ENCODE results near the gene MMP1. TPM values are rescaled to one million over a fixed set of nuclear protein-coding genes. Genes with fewer than 3 reads are reported as not detected.

Gene MMP1
- total RNA-seq, 1 experiment from 2014 or later: 15.7 TPM

DNA sequence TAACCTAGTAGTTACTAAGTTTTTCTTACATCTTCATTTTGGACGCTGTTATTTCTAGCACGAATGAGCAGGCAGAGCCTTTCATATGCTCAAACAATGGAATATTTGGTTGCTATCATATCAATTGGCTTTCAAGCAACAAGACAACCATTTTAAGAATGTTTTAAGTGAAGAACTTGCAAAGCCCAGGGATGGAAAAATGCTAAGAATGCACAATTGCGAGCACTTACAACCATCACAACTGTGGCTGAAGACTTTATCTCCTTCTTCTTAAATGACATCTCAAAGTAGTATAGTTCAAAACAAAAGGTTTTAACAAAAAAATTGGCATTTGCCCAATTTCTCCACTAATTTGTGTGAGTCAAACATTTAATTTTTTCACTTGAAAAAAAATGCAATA lies 8.3 kb upstream of the MMP1 start:
- intact Hi-C loops (cut with micrococcal nuclease; ENCODE audit: unreplicated experiment): no loop called here

DNA sequence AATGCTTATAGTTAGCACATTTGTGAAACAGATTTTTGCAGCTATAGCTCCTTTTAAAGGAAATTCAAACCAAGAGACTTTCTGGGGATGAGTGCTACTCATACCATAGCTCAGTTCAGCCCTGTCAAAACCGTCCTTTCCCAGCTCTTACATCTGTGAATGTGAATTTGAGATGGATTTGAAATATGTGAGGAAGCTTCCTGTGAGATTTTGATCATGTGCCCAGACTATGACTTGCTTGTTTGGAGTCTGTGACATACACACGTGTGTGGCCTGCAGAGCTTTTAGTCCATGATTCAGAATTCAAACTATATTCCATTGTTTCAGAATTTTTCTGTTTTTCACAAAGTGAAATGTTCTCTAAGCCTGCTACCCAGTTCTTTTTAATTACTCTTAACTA lies 4.4 kb upstream of the MMP1 start:
- Mint-ChIP-seq H3K4me1 (ENCODE audit: low read depth, unreplicated experiment) (peaks cover 6% of the 10 kb centered on the region), H3K36me3 (ENCODE audit: insufficient read depth, unreplicated experiment) (no peaks in the 10 kb centered on the region), H3K27me3 (ENCODE audit: insufficient read depth, unreplicated experiment) (no peaks in the 10 kb centered on the region), H3K4me3 (ENCODE audit: unreplicated experiment) (no peak overlapping the region), H3K9me3 (ENCODE audit: unreplicated experiment) (no peaks in the 10 kb centered on the region), H3K27ac (ENCODE audit: unreplicated experiment) (no peak overlapping the region)
- no TSS peak for BruUV-seq (replicated peaks)
- POLR2A ChIA-PET: no interaction called here
- H3K9me3 ChIP-seq: no peaks in the 10 kb centered on the region
- H3K27me3 ChIP-seq (replicated peaks; ENCODE audit: control insufficient read depth, insufficient read depth, low read length): no peaks in the 10 kb centered on the region
- no peak for DNase-seq
- no peaks in the 10 kb centered on the region for H3K36me3 ChIP-seq (ENCODE audit: control insufficient read depth, insufficient read depth, low read length)
- TF ChIP-seq, protein P1, sequence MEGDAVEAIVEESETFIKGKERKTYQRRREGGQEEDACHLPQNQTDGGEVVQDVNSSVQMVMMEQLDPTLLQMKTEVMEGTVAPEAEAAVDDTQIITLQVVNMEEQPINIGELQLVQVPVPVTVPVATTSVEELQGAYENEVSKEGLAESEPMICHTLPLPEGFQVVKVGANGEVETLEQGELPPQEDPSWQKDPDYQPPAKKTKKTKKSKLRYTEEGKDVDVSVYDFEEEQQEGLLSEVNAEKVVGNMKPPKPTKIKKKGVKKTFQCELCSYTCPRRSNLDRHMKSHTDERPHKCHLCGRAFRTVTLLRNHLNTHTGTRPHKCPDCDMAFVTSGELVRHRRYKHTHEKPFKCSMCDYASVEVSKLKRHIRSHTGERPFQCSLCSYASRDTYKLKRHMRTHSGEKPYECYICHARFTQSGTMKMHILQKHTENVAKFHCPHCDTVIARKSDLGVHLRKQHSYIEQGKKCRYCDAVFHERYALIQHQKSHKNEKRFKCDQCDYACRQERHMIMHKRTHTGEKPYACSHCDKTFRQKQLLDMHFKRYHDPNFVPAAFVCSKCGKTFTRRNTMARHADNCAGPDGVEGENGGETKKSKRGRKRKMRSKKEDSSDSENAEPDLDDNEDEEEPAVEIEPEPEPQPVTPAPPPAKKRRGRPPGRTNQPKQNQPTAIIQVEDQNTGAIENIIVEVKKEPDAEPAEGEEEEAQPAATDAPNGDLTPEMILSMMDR (IDR thresholded peaks at IDR 0.05; ENCODE audit: insufficient read depth in 1 of 2, low read depth in 1 of 2, low read length in 1 of 2, severe bottlenecking in 1 of 2, unreplicated experiment in 1 of 2): no peak
- CTCF ChIA-PET: no interaction called here
- H3K4me1 ChIP-seq: 0 out of 2 replicates have a peak, but pooled peaks cover 5% of the 10 kb centered on the region
- H3K4me3 ChIP-seq (ENCODE audit: low read depth, low read length): no peak overlapping the region
- intact Hi-C loops (cut with micrococcal nuclease; ENCODE audit: unreplicated experiment): no loop called here

More for the DNA sequence above, 8.3 kb upstream of the MMP1 start:
- no TSS peak for BruUV-seq (replicated peaks)
- Histone ChIP-seq H3K9me3 (no peaks in the 10 kb centered on the region), H3K4me3 (ENCODE audit: low read depth, low read length) (no peak overlapping the region), H3K4me1 (no peaks in the 10 kb centered on the region), H3K27me3 (replicated peaks; ENCODE audit: control insufficient read depth, insufficient read depth, low read length) (no peaks in the 10 kb centered on the region), H3K36me3 (ENCODE audit: control insufficient read depth, insufficient read depth, low read length) (no peaks in the 10 kb centered on the region)
- Mint-ChIP-seq H3K27ac (ENCODE audit: unreplicated experiment) (no peak overlapping the region), H3K9me3 (ENCODE audit: unreplicated experiment) (no peaks in the 10 kb centered on the region), H3K4me3 (ENCODE audit: unreplicated experiment) (no peak overlapping the region), H3K36me3 (ENCODE audit: insufficient read depth, unreplicated experiment) (no peaks in the 10 kb centered on the region), H3K27me3 (ENCODE audit: insufficient read depth, unreplicated experiment) (no peaks in the 10 kb centered on the region), H3K4me1 (ENCODE audit: low read depth, unreplicated experiment) (peaks cover 6% of the 10 kb centered on the region)
- POLR2A ChIA-PET: no interaction called here
- CTCF ChIA-PET: no interaction called here
- TF ChIP-seq, protein P1 (IDR thresholded peaks at IDR 0.05; ENCODE audit: insufficient read depth in 1 of 2, low read depth in 1 of 2, low read length in 1 of 2, severe bottlenecking in 1 of 2, unreplicated experiment in 1 of 2): no peak
- no peak for DNase-seq

DNA sequence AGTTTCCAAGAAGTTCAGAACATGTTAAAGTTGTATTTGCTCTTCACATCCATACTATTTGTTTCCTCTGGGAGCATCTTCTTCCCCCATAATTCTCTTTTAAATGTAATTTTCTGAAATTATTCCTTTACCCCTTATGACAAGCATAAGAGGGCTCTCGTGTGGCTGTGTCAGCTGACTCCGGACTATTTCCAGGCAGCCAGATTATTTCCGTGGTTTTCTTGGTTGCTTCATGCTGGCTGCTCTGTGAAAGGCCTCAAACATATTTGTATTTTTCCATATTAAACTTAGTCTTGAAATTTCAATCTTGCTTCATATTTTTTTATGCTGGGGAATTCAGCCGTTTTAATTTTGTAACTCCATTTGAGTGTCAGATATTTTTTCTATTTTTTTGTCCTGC lies 2.8 kb upstream of the MMP1 start:
- H3K4me3 ChIP-seq (ENCODE audit: low read depth, low read length): no peak overlapping the region
- DNase-seq: no peak
- H3K4me1 ChIP-seq: 0 out of 2 replicates have a peak, but pooled peaks cover 5% of the 10 kb centered on the region
- intact Hi-C loops (cut with micrococcal nuclease; ENCODE audit: unreplicated experiment): no loop called here
- Mint-ChIP-seq H3K27ac (ENCODE audit: unreplicated experiment) (no peak overlapping the region), H3K4me3 (ENCODE audit: unreplicated experiment) (no peak overlapping the region), H3K4me1 (ENCODE audit: low read depth, unreplicated experiment) (peaks cover 4% of the 10 kb centered on the region), H3K27me3 (ENCODE audit: insufficient read depth, unreplicated experiment) (no peaks in the 10 kb centered on the region), H3K9me3 (ENCODE audit: unreplicated experiment) (no peaks in the 10 kb centered on the region), H3K36me3 (ENCODE audit: insufficient read depth, unreplicated experiment) (no peaks in the 10 kb centered on the region)
- TF ChIP-seq, protein P1 (IDR thresholded peaks at IDR 0.05; ENCODE audit: insufficient read depth in 1 of 2, low read depth in 1 of 2, low read length in 1 of 2, severe bottlenecking in 1 of 2, unreplicated experiment in 1 of 2): no peak
- H3K36me3 ChIP-seq (ENCODE audit: control insufficient read depth, insufficient read depth, low read length): no peaks in the 10 kb centered on the region
- no peaks in the 10 kb centered on the region; the same call in 1 of the 2 replicates for H3K27me3 ChIP-seq (replicated peaks; ENCODE audit: control insufficient read depth, insufficient read depth, low read length)
- ChIA-PET CTCF (no interaction called here), POLR2A (no interaction called here)
- H3K9me3 ChIP-seq: no peaks in the 10 kb centered on the region
- no TSS peak for BruUV-seq (replicated peaks)
